Stimulated activated CD4-positive, alpha-beta T cell treated with anti-CD3 and anti-CD28 coated beads, Interleukin-12 subunit alpha, Interleukin-12 subunit beta, amount 100 ng/mL, for 24 hours (primary cell): ENCODE results near the gene KCNMA1.

Experiments used
- DNase-seq, 2 experiments: peaks; one replicate each; pipeline ENCODE4 v3.0.0-alpha.2; 2020; ENCODE audit warnings: low read depth in 2 of 2

Gene KCNMA1

DNA sequence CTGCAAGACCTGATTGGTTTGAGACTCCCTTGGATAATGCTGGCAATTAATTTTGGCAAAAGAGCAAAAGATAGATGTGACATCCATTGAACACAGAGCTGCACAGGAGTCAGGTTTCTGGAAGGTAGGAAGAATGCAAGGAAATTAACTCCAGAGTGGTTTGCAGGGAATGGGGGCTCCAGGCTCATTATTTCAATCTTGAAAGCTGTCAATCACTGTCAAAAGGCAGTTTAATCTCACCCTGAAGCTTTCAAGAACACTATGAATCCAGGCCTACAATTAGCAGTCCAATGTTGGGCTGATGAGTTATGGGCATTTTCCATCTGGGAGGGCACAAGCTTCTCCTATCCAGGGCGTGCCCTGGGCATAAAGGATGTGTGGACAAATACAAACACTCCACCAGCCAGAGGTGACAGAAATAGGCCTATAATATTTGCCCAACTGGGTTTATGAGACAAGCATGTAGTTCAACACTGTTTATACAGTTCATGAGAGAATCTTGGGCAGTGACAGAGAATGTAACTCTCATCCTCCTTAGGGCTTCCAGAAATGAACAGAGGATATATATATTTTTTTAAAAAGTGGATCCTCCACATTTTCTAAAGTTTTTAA is 80.5 kb downstream of the KCNMA1 start:
- DNase-seq = no peak

DNA sequence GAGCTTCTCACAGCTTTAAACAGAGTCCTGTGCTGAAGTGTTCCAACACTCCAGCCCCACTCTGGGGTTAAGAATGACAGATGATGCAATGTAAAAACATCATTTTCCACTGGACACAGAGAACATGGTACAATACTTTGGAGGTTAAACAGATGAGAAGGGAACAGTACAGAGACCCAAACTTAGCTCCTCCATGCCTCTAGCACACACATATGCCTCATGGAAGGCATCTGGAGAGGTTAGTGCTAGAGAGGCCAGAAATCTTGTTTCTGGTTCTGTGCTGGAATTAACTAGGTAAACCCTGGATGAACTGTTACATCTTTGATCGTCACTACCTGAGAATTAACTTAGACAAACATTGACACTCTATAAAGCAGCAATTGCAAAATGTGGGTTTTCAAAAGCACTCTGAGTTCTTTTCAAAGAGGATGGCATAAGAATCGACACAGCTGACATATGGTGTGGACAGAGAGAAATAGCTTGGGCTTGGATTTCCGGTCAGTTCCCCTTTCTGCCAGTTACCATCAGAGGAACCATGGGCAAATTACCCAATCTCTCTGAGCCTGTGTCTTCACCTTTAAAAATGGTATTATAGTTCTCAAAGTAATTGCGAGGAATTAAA is 81.9 kb downstream of the KCNMA1 start:
- no peak for DNase-seq

DNA sequence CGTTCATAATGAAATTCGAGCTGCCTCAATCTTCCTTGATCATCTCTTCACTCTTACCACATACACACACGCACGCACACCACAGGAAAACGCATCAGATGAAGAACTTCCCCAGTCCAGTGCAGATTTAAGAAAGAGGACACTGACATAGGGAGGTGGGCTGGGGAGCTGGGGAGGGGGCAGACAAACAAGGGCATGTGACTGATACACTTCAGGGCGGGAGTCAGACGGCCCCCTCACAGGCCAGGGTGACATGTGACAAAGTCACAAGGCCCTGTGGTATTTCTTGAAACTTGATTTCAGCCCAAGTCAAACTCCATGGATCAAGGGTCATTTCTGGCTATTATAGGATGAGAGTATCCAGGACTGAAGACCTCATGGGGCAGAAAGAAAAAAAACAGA is 82.6 kb downstream of the KCNMA1 start:
- no peak for DNase-seq

DNA sequence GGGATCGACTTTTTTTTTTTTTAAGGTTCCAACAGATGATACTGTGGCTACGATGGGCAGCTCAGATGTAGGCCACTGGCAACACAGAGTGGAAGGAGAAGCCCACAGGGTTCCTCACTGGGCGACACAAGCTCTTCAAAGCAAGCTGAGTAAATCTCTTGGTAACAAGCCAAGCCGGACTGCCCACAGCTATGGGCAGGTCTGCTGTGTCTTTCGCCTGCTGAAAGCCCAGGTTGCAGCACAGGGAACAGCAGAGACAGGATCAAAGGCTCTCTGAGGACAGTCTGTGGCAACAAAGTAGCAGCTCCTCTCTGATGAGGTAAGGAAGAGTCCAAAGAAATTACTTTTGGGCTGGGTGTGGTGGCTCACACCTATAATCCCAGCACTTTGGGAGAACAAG is 83.6 kb downstream of the KCNMA1 start:
- DNase-seq = no peak

DNA sequence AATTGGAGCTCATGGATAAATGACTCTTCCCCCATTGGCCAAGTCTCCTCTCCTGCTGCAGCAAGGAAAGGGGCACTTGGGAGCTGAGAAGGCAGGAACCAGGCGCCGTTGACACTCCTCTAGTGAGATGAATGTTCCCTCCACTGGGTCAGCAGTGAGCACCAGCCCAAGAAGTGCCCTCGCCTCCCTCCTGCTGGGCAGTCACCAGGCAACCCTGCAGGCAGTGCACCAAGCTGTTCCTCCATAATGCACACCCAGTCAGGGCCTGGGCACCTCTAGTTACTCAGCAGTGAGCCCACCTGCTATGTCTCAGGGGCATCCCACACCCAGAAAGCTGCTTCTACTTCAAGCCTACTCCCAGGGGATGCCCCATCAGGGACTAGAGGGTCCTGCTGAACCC is 84.3 kb downstream of the KCNMA1 start:
- DNase-seq = no peak

DNA sequence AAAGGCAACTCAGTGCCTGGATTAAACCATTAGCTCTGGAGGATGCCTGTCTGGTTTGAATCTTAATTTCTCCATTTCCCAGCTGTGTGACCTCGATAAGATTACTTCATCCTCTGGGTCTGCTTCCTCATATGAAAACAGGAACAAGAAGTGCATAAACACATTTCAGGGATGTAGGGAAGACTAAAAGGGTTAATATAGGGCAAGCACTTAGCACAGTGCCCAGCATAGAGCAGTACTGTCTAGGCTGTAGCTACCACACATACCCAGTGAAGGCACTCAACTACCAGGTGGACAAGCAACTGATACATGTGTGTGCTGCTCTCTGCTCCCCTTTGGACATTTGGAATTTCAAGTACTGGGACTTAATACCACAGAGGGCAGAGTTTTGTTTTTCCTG is 85.4 kb downstream of the KCNMA1 start:
- no peak for DNase-seq

DNA sequence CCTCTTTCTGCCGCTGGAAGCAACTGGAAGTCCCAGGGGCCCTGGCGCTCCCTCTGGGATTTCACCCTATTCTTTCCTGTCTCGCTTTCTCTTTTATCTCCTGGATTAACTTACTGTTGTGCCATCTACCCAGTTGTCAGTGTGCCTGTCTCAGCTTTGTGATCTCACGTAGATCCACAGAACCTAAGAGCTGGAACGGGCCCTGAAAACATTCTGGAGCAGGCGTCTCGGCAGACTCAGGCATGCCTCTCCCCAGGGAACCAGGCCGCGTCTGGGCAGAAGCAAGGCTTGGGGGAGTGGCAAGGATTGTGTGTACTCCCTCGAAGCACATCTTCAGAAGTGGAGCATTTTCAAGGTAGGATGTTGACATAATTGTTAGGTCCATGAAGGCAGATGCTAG is 87.2 kb downstream of the KCNMA1 start:
- DNase-seq = no peak

DNA sequence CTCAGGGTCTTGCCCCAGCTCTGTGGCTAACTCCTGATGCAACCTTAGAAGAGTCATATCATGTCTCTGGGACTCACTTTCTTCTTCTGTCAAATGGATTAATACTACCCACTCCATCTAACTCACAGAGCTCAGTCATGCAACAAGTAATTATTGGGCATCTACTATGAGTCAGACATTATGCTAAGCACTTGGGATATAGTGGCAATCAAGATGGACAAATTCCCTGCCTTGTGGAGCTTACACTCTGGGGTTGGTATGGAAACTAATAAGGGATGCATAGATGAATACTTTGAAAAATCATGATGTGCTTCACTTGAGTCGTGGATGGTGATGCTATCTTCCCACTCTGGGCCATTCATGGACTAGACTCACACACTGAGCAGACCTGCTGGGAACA is 88.9 kb downstream of the KCNMA1 start:
- no peak for DNase-seq

DNA sequence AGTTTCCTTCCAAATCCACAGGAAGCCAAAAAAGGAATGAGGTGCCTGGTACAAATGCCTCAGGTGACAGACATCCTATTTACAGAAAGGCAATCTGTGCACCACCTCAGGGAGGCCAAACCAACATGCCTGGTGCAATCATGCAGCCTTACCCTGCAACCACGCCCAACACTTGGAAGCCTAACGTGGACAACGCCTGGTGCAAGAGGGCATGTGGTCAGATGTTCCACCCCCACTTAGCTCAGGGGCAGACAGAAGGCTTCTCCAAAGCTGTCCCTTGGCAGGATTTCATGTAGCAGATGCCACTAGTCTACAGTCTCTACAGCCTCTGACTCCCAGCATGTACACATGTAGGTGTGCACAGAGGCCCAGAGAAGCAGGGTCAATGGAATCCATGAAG is 89.5 kb downstream of the KCNMA1 start:
- no peak for DNase-seq

DNA sequence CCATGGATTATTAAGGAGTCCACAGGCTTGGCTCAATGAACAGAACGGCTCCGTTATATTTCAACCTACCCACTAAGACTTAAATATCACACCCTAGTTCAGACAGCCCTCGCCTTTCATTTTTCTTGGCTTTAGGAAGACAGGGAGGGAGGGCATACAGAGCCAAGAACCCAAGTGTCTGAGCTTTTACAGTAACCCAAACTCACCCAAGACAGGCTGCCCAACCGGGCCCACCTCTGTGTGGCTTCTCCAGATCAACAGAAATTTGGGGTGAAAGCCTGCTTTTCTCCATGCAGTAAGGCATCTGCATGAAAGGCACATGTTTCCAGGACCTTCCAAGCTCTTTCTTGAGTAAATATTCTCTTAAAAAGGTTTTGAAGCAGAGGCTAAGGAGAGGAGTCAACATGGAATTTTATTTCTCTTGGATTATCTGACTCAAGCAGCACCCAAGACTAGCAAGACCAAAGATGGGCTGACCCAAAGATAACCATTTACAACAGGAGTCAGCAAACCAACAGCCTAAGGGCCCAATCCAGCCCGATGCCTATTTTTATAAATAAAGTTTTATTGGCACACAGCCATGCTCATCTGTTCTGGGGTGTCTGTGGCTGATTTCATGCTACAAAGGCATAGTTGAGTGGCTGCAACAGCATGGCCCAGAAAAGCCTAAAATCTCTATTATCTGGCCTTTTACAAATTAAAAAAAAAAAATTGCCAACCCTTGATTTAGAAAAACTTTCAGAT is 90.1 kb downstream of the KCNMA1 start:
- DNase-seq = no peak

DNA sequence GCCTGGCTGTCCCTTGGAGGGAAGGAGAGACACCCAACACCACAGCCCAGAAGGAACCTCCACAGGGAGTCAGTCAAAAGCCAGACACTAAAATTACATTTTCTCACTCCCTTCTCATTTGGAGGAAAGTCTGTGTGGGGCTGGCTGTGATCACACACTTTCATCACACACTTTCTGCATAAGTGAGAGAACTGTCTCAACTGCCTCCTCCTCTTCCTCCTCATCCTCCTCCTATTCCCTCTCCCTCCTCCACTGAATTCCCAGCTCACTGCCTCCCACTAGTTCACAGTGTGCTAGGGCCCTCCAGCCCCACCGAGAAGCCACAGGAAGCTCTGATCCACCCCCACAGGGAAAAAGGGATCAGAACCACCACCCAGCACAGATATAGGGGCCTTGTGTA is 91.6 kb downstream of the KCNMA1 start:
- no peak for DNase-seq

DNA sequence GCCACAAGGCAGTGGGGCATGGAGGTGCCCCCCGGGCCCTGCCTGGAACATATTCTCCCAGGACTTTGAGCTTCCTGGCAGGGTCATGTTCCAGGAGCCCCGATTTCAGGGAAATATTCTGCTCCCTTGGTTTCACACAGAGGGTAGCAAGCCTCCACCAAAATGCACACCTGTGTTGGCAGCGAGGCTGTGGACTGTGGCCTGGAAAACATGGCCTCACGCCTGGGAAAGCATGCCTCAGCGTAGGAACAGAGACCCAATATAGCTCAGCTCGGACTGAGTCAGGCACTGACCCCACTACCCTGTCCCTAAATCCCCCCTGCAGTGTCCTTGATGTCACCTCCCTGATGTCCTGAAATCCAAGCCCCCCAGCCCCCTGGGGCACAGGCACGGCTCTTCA is 92.0 kb downstream of the KCNMA1 start:
- no peak for DNase-seq

DNA sequence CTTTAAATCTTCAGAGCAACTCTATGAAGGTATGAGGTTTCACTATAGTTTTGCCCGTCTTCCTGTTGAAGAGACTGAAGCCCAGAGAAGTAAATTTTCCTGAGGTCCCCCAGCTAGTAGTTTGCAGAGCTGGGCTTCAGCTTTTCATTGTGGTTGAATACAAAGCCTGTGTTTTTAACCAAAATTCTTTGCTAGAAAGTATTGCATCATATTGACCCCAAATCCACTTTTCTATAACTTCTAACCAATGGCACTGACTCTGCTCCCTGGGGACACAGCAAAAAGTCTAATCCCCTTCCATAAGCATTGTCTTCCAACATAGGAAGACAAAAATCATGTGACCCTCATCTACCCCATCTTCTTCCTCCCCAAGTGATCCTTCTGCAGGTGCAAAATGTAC is 93.0 kb downstream of the KCNMA1 start:
- DNase-seq = no peak

DNA sequence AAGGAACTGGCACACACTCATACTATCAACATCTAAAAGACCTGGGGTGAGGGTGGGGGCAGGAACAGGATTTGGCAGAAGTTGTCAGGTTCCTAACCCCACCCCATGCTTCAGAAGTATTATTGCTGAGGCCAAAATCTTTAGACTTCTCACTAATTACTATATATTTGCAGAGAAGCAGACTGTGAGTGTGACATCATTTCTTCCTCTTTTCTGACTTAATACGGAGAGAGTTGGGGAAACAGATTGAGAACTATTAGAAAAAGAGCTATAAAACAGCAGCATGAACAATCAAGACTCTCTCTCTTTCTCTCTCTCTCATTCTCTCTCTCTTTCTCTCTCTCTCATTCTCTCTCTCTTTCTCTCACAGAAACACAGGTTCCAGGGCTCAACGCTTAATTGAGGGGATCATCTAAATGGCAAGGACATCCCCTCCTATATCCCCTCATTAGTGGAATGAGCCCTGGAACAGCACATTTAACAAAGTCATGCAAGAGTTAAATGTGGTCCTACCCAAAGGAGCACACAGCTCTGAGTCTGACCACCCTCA is 94.8 kb downstream of the KCNMA1 start:
- no peak for DNase-seq

DNA sequence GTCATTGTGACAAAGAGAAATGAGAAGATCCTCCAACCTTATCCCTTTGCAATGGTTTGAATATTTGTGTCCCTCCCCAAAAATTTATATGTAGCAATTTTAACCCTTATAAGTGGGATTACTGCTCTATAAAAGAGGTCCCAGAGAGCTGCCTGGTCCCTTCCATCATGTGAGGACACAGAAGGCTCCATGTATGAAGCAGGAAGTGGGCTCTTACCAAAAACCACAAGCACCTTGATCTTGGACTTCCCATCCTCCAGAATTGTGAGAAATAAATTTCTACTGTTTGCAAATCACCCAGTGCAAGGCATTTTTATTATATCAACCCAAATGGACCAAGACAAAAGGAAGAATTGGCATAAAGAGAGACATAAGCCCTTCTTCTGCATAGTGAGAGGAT is 95.7 kb downstream of the KCNMA1 start:
- no peak for DNase-seq

DNA sequence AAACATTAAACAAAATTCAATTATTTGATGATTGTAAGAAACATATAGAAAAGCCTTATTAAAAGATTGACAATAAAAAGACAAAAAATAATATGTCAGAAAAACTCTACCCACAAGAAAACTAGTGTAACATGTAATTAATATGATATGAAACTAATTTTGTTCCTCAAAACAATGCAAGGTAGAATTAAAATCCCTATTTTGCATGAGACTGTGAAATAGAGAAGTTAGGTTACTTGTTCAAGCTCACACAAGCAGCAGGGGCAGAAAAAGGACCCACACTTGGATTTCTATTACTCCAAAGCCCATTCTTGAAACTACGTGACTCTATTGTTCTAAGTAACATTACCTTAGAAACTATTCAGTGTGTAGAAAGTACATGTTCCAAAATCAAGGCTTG is 96.4 kb downstream of the KCNMA1 start:
- no peak for DNase-seq

DNA sequence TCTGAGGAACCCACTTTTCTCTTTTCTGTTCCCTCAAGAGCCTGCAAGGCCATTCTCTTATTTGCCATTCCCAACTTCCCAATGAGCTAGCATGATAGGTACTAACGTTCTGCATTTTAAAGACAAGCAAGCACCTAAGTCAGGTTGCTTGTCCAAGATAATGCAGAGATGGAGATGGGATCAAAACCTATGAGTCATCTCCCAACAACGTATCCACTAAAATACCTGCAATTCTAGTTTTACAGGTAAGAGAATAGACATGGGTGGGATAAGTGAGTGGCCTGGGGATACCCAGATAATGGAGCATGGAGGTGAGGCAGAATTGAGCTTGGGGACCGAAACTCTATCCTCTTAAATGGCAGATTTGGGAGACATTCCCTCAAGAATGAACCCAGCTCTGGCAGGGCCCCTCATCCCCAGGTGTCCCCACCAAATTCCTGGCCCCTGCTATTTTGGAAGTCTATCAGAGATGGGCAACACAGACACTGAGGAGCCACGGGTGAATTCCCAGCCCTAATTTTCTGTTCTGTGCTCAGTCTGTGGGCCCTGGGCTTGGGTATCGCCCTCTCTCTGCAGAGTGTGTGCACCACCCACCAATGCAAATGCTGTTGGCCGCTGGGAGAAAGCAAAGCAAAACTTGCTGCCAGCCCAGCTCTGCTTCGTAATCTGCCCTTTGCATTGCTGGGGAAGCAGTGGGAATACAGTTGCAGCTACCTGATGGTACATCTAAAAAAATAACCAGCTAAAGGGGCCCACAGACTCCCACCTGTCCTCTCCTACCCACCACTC is 98.3 kb downstream of the KCNMA1 start:
- DNase-seq = no peak

DNA sequence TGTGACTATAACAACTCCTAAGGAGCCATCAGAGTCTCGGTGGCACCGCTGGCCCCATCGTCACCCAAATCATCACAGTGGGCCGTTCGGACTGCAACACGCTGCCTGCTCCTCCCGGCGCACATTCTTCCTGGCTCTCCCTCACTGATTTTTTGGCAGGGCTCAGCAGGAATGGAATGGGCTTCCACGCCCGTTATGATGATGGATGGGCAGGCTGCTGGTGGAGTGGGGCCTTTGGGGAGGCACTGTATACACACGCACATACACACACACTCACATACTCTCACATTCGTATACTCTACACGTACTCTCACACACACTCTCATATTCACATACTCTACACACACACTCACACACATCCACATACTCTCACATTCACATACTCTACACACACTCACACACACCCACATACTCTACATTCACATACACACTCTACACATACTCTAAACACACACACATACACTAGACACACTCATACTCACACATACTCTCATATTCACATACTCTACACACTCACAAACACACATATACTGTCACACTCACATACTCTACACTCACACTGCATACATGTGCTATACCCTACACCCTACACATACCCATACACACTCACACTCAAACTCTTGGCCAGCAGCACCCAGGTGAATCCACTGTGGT is 99.8 kb downstream of the KCNMA1 start:
- DNase-seq = no peak

DNA sequence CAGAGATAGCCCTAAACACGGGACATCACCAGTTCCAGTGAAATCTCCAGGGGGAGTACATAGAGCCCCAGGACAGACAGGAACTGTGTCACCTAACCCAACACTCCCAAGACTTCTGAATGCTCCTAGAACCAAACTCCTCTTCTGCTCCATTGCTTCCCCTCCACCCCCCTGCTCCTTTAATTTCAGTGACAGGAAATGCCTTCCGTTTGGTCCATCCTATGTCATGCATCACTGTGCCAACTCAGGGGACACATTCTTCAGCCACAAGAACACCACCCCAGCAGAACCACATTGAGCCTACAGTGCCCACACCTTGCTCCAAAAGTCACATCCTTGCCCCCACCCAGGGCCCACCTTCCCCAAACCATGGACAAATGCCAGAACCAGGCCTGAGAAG is 100.5 kb downstream of the KCNMA1 start:
- no peak for DNase-seq

DNA sequence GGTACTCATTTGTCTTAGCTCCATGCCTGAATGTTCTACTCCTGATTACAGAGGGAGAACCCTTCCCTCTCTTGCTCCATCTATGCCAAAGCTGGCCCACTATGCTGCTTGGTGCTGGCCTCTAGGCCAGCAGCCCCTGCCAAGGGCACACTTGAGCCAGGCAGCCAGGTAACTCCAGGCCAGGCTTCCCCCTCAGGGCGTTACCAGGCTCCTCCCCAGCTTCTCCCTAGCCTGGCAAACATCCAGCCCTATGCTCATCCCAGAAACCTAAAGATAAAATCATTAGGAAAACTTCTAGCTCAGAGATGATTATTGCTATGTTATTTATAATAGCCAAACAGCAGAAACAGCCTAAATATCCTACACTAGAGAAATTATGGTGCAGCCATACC is 103.7 kb downstream of the KCNMA1 start:
- no peak for DNase-seq

DNA sequence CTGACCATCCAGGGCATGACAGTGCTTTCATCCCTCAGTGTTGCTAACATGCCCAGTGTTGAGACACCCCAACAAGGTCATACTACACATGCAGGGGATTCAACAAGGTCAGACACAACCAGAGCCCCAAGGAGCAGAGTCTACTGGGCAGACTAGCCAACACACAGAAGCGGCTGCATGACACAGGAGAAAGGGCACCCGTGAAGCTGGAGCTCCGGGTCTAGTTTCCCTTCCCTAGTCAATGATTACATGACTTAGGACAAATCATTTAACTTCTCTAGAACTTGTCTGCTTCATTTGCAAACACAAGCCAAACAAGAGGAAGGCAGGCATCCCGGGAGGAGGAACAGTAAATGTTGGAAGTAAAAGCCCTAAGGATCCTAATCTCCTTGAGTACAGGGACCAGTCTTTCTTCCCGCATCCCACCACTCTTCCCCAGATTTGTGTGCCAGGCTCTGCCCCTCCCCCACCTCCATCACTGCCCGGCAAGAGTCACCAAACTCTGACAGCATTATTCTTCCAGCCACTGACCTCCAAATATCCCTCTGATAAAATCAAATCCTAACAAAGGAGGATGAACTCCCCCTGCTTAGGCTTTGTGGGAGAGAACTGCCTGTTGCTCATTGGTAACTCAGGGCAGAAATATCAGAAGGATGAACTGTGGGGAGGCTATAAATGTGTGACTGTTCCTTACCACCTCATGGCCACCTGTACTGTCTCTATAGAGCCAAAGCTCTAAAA is 104.3 kb downstream of the KCNMA1 start:
- DNase-seq = no peak
